Gastroesophageal sphincter (tissue), 4 donors: ENCODE results near the gene NOS3. TPM values are rescaled to one million over a fixed set of nuclear protein-coding genes. Genes with fewer than 3 reads are reported as not detected.
A peak's percentile ranks its signal among the peaks of the same experiment; 100 is the strongest.

ENCODE experiments used
- ATAC-seq: fragments of 150-250 bp; one replicate; pipeline ENCODE4 v1.9.1; 2016; ENCODE audit warnings: mild to moderate bottlenecking, moderate library complexity
- H3K27ac ChIP-seq, 4 donors: fragments of 200-600 bp; sonication (generic) in 3 of 4; 1 replicate in 3 of 4; 2 replicates in 1 of 4; pipeline ENCODE4 v1.5.1; 2016 to 2019
- H3K27me3 ChIP-seq: fragments of 200-600 bp; sonication (generic); one replicate; pipeline ENCODE4 v1.5.1; 2019
- H3K36me3 ChIP-seq, 2 donors: fragments of 200-600 bp; sonication (generic); one replicate each; pipeline ENCODE4 v1.5.1; 2019; ENCODE audit warnings: control low read depth in 1 of 2
- H3K4me1 ChIP-seq, 3 donors: fragments of 200-600 bp; sonication (generic); 1 replicate in 2 of 3; 2 replicates in 1 of 3; pipeline ENCODE4 v1.5.1; 2016 to 2019; ENCODE audit warnings: control low read depth in 2 of 3
- H3K4me3 ChIP-seq, 2 donors: fragments of 200-600 bp; sonication (generic); one replicate each; pipeline ENCODE4 v1.5.1; 2019; ENCODE audit warnings: mild to moderate bottlenecking in 1 of 2, moderate library complexity in 1 of 2
- H3K9me3 ChIP-seq, 3 donors: fragments of 200-600 bp; sonication (generic); one replicate each; pipeline ENCODE4 v1.5.1; 2017 to 2019; ENCODE audit warnings: control low read depth in 2 of 3
- CTCF ChIP-seq, 4 experiments: fragments of 200-600 bp in 2 of 4; fragments of 450-650 bp in 2 of 4; sonication (generic) in 1 of 4; IDR thresholded peaks; one replicate each; pipeline ENCODE4 v1.5.1; 2017 to 2019; ENCODE audit warnings: antibody characterized with exemption in 4 of 4, mild to moderate bottlenecking in 2 of 4, moderate library complexity in 2 of 4
- EP300 ChIP-seq: sonication (generic); formaldehyde crosslinking; IDR thresholded peaks from one replicate; pipeline ENCODE4 v1.6.1; 2017; ENCODE audit warnings: antibody characterized with exemption, mild to moderate bottlenecking
- POLR2A ChIP-seq, 2 donors: fragments of 450-650 bp; IDR thresholded peaks; one replicate each; pipeline ENCODE4 v1.6.1; 2017; ENCODE audit warnings: antibody characterized with exemption in 2 of 2, mild to moderate bottlenecking in 2 of 2, moderate library complexity in 1 of 2
- POLR2AphosphoS5 ChIP-seq: sonication (generic); formaldehyde crosslinking; IDR thresholded peaks from one replicate; pipeline ENCODE4 v1.6.1; 2017; ENCODE audit warnings: antibody characterized with exemption
- WGBS, 2 donors: methylation state at CpG; one replicate each; pipeline ENCODE4 v1.1.5; 2018; ENCODE audit warnings: low coverage in 1 of 2; 5-methylcytosine and 5-hydroxymethylcytosine counted together
- total RNA-seq, 4 donors: library from RNA; depleted of rRNA; stranded (reverse); fragments of >200 nt; gene quantifications; one replicate each; pipeline ENCODE4 v1.1.0, GENCODE V29; 2016

NOS3 gene
- total RNA-seq, 4 donors from 2014 or later = 6.8 to 29.4 (median 13.5) TPM

DNA sequence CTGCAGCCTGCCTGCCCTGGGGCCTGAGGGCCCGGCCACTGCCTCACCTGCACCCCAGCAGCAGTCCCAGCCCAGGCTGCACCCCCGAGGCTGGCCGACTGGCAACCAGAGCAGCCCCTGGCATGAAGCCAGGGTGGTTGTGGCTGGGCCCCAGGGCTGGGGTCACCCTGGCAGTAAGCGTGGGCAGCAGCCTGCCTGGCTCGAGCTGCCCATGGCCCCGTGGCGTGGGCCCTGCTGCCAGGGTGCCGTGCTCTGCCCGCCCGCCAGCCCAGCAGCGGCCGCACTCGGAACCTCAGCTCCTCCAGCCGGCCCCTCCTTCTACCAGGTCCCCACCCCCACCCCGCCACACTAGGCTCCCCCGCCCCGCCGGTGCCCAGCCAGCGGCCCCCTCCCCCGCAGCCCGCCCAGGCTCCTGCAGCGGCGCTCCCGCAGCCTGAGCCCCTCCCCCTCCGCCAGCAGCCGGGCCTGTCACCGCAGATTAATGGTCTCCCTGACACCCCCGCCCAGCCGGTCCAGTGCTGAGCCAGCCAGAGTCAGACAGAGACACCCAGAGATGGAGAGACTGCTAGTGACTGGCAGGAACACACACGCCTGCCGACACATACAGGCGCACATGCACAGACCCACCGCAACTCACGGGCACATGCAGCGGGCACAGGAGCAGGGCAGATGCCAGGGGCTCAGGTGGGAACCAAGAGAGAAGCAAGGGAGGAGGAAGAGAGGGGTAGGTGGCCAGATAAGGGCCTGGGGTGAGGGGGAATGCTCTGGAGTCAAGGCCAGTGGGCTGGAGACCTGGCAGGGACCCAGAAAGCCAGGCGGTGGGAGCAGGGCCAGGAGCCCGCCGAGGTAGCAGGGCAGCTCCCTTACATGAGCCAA is 35.1 kb upstream of the NOS3 start:
- TF ChIP-seq EP300 = no peak
- no peak for TF ChIP-seq POLR2A (IDR thresholded peaks at IDR 0.05)
- TF ChIP-seq POLR2AphosphoS5 = peak; percentile 35
- TF ChIP-seq CTCF (IDR thresholded peaks at IDR 0.05) = peak in 3 of 4 experiments; percentile 18 to 33 (median 19)
- H3K9me3 ChIP-seq = no peaks in the 10 kb centered on the region
- peak overlapping the region; percentile 8 to 89 (median 83) for H3K27ac ChIP-seq
- peaks cover 0 to 22% of the 10 kb centered on the region in 2 donors for H3K36me3 ChIP-seq
- H3K27me3 ChIP-seq = no peaks in the 10 kb centered on the region
- ATAC-seq = peak; percentile 67
- H3K4me3 ChIP-seq = peak overlapping the region in 1 of 2 donors; percentile 44
- WGBS, 2 donors = 12 to 20% methylated on average over 5 to 6 of the region's 38 CpGs
- peaks cover 0 to 61% (median 29%) of the 10 kb centered on the region in 3 donors for H3K4me1 ChIP-seq

DNA sequence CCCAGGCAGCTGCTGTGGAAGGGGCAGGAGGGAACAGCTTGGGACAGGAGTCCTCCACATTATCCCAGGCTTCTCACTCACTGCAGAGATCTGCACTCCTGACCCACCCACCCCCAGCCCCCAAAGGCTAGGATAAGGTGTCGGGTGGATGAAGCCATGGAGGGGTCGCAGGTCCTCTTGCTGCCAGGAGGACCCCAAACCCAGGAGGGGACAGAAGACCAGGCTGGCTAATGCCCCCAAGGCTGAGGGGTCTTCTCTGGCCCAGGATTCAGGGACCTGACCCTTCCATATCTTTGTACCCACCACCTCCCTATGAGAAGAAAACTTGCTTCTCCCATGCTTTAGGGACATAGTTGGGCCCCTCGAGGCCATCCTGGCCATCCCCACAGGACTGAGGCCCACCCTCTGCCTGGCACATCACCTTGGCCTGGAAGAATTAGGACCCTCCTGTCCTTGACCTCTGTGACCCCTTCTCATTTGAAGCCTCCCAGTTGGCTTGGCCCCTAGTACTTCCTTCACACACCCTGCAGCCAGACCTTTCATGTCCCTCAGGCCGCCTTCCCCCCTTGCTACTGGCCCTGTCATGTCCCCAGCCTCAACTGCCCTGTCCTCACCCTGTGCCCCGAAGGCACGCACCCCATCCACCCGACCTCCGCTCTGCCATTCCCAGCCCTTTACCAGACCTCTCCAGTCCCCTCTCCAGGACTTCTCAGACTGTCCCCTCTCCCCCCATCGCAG is 34.3 kb upstream of the NOS3 start:
- no peak overlapping the region for H3K4me3 ChIP-seq
- peak; percentile 14 for ATAC-seq
- peaks cover 0 to 69% (median 29%) of the 10 kb centered on the region in 3 donors for H3K4me1 ChIP-seq
- peak overlapping the region in 3 of 4 donors; percentile 81 to 89 (median 85) for H3K27ac ChIP-seq
- TF ChIP-seq POLR2A (IDR thresholded peaks at IDR 0.05) (no peak), POLR2AphosphoS5 (no peak), CTCF (IDR thresholded peaks at IDR 0.05) (no peak), EP300 (no peak)
- peaks cover 0 to 14% of the 10 kb centered on the region in 2 donors for H3K36me3 ChIP-seq
- H3K9me3 ChIP-seq = no peaks in the 10 kb centered on the region
- no peaks in the 10 kb centered on the region for H3K27me3 ChIP-seq
- 95 to 100% methylated on average over 1 to 6 of the region's 9 CpGs for WGBS, 2 donors

DNA sequence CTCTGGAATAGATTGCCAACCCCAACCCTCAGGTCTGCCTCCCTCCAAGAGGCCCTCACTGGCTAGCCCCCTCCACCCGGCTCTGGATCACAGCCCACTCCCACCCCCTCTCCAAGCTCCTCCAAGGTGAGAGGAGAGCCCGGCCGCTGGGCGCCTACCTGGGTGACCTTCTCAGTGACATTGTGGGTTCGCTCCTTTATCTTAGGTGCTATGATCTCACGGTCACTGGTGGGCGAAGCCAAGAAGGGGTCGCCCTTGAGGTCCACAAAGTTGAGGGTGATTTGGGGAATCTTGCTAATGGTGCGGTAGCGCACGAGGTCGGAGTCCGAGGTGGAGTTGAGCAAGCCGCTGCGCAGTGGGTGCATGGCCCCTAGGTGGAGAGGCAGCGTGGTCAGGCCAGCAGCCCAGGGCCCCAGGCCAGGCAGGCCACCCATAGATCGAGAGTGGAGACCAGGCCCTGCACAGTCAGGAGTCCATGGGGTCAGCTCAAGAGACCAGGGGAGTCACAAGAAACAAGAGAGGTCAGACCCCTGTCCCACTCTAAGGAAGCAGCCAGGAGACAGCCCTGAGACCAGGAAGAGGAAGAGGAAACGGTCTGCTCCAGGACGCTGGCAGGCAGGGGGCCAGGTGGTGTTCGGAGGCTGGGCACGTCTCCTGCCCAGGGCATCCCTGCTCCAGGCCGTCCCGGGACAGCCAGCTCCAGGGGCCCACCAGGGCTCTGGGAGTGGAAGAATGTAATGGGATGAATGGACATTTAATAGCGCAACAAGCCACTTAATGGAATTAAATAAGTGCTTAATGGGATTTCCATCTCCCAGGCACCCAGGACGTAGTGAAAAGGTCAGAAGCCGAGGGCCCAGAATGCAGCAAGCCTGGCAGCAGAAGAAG is 33.4 kb upstream of the NOS3 start:
- Histone ChIP-seq H3K4me1 (peaks cover 0 to 77% (median 33%) of the 10 kb centered on the region in 3 donors), H3K27me3 (no peaks in the 10 kb centered on the region), H3K4me3 (no peak overlapping the region), H3K9me3 (no peaks in the 10 kb centered on the region), H3K36me3 (peaks cover 0 to 6% of the 10 kb centered on the region in 2 donors), H3K27ac (peak overlapping the region in 3 of 4 donors; percentile 81 to 89 (median 85))
- 54 to 63% methylated on average over 9 to 13 of the region's 26 CpGs for whole genome bisulfite sequencing, 2 donors
- TF ChIP-seq POLR2AphosphoS5 (peak; percentile 35), POLR2A (IDR thresholded peaks at IDR 0.05) (no peak)
- no peak for ATAC-seq

DNA sequence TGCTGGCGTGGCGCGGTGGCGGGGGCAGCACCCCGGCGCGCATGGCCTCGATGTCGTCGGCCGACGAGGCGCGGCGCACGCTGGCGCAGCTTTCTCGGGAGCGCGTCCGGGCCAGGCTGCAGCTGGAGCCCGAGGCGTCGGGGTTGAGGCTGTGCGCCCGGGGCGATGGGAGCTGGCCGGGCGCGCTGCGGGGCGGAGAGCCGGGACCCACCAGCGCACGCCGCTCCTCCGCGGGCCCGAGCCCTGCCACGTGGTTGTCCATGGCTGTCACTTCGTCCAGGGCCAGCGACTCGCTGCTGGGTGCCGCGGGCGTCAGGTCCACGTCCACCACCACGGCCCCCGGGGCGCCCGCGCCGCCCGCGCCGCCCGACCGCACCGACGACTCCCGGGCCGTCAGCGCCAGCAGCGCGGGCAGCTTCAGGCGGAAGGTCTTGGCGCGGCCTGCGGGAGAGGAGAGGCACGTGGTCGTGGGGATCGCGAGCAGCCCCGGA is 32.7 kb upstream of the NOS3 start:
- TF ChIP-seq CTCF (IDR thresholded peaks at IDR 0.05) (no peak), POLR2A (IDR thresholded peaks at IDR 0.05) (no peak), EP300 (no peak), POLR2AphosphoS5 (no peak)
- ATAC-seq = no peak
- Histone ChIP-seq H3K27me3 (no peaks in the 10 kb centered on the region), H3K4me3 (no peak overlapping the region), H3K9me3 (no peaks in the 10 kb centered on the region), H3K27ac (peak overlapping the region in 3 of 4 donors; percentile 64 to 85 (median 81)), H3K36me3 (no peaks in the 10 kb centered on the region), H3K4me1 (peaks cover 0 to 78% (median 40%) of the 10 kb centered on the region in 3 donors)
- WGBS, 2 donors = 45% methylated on average over 4 of the region's 74 CpGs; no CpG with 5 or more reads in 1 of the 2 donors
